ENCODE data around the gene TRIM39. TPM values are rescaled to one million over a fixed set of nuclear protein-coding genes. Genes with fewer than 3 reads are reported as not detected.

The TRIM39 gene
- total RNA-seq, 2 donors from 2014 or later = 16.4 to 17.1 TPM

DNA sequence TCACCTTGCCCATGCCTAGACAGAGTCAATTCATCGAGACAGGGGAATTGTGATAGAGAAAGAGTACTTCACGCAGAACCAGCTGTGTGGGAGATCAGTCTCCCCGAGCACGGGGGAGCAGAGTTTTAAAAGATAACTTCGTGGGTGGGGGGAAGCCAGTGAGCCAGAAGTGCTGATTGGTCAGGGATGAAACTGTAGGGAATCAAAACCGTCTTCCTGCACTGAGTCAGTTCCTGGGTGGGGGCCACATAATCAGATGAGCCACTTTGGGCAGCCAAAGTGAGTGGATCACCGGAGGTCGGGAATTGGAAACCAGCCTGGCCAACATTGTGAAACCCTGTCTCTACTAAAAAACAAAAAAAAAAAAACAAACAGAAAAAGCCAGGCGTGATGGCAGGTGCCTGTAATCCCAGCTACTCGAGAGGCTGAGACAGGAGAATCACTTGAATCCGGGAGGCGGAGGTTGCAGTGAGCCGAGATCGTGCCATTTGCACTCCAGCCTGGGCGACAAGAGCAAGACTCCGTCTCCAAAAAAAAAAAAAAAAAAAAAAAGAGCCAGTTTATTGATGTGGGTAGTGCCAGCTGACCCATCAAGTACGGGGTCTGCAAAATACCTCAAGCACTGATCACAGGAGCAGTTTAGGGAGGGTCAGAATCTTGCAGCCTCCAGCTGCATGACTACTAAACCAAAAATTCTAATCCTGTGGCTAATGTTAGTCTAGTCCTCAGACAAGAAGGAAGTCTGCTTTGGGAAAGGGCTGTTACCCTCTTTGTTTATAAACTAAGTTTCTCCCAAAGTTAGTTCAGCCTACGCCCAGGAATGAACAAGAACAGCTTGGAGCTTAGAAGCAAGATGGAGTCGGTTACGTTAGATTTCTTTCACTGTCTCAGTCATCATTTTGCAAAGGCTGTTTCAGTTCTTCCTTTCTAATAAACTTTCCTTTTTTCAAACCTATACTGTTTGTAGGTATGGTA, 3.9 kb upstream of the TRIM39 start:
- Mint-ChIP-seq H3K9me3 (no peaks in the 10 kb centered on the region), H3K27ac (peak overlapping the region; percentile 81), H3K27me3 (ENCODE audit: insufficient read depth) (no peaks in the 10 kb centered on the region), H3K4me3 (peak overlapping the region; percentile 1), H3K4me1 (peaks cover 35% of the 10 kb centered on the region), H3K36me3 (ENCODE audit: low read depth) (peaks cover 17% of the 10 kb centered on the region)
- DNase-seq = no peak
- H3K9me3 ChIP-seq (ENCODE audit: control insufficient read depth, low read length) = peaks cover 14% of the 10 kb centered on the region
- no peaks in the 10 kb centered on the region for H3K27me3 ChIP-seq (ENCODE audit: control insufficient read depth, insufficient read depth, low read length, poor library complexity, severe bottlenecking)
- peaks cover 41% of the 10 kb centered on the region for H3K36me3 ChIP-seq (ENCODE audit: control insufficient read depth, insufficient read depth, low read length)
- peak overlapping the region; percentile 56 for H3K4me3 ChIP-seq (ENCODE audit: low read length)
- TF ChIP-seq, protein P1, sequence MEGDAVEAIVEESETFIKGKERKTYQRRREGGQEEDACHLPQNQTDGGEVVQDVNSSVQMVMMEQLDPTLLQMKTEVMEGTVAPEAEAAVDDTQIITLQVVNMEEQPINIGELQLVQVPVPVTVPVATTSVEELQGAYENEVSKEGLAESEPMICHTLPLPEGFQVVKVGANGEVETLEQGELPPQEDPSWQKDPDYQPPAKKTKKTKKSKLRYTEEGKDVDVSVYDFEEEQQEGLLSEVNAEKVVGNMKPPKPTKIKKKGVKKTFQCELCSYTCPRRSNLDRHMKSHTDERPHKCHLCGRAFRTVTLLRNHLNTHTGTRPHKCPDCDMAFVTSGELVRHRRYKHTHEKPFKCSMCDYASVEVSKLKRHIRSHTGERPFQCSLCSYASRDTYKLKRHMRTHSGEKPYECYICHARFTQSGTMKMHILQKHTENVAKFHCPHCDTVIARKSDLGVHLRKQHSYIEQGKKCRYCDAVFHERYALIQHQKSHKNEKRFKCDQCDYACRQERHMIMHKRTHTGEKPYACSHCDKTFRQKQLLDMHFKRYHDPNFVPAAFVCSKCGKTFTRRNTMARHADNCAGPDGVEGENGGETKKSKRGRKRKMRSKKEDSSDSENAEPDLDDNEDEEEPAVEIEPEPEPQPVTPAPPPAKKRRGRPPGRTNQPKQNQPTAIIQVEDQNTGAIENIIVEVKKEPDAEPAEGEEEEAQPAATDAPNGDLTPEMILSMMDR (conservative IDR thresholded peaks at IDR 0.05) = no peak
- H3K4me1 ChIP-seq (ENCODE audit: control insufficient read depth, insufficient read depth, low read length) = peaks cover 4% of the 10 kb centered on the region
- no peak overlapping the region for H3K27ac ChIP-seq (ENCODE audit: low read depth, low read length)
- no peak overlapping the region for H3K9ac ChIP-seq (ENCODE audit: extremely low read depth, low read length, poor library complexity, severe bottlenecking)
- WGBS, 2 experiments (ENCODE audit: insufficient coverage in 1 of 2, insufficient read length in 1 of 2) = 88% methylated on average over 11 to 20 of the region's 20 CpGs

DNA sequence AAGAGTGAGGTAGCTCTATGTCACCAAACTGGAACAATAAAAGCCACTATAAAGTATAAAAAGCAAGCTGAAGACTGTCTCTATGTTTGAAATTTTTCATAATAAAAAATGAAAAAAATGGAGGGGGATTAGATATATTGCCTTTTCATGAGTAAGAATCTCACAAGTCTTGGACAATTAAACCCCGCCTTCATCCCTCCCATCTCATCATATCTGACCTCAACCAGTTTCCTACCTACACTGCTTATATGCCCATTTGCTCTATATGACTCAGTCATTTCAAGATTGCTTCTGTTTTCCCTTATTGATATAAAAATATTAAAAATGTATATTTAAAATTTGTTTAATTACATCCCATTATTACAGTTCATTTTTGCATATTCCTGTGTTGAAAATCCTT, 2.9 kb upstream of the TRIM39 start:
- H3K4me1 ChIP-seq (ENCODE audit: control insufficient read depth, insufficient read depth, low read length) = peaks cover 4% of the 10 kb centered on the region
- no peak for DNase-seq
- Mint-ChIP-seq H3K4me1 (peaks cover 37% of the 10 kb centered on the region), H3K27me3 (ENCODE audit: insufficient read depth) (no peaks in the 10 kb centered on the region), H3K36me3 (ENCODE audit: low read depth) (peaks cover 17% of the 10 kb centered on the region), H3K27ac (no peak overlapping the region), H3K9me3 (no peaks in the 10 kb centered on the region), H3K4me3 (no peak overlapping the region)
- no peak overlapping the region for H3K9ac ChIP-seq (ENCODE audit: extremely low read depth, low read length, poor library complexity, severe bottlenecking)
- H3K9me3 ChIP-seq (ENCODE audit: control insufficient read depth, low read length) = peaks cover 11% of the 10 kb centered on the region
- H3K27me3 ChIP-seq (ENCODE audit: control insufficient read depth, insufficient read depth, low read length, poor library complexity, severe bottlenecking) = no peaks in the 10 kb centered on the region
- WGBS, 2 experiments (ENCODE audit: insufficient coverage in 1 of 2, insufficient read length in 1 of 2) = 100% methylated on average over 1 of the region's 1 CpG
- TF ChIP-seq, protein P1 (conservative IDR thresholded peaks at IDR 0.05) = no peak
- peak overlapping the region; percentile 94 for H3K4me3 ChIP-seq (ENCODE audit: low read length)
- peaks cover 33% of the 10 kb centered on the region for H3K36me3 ChIP-seq (ENCODE audit: control insufficient read depth, insufficient read depth, low read length)
- H3K27ac ChIP-seq (ENCODE audit: low read depth, low read length) = no peak overlapping the region

DNA sequence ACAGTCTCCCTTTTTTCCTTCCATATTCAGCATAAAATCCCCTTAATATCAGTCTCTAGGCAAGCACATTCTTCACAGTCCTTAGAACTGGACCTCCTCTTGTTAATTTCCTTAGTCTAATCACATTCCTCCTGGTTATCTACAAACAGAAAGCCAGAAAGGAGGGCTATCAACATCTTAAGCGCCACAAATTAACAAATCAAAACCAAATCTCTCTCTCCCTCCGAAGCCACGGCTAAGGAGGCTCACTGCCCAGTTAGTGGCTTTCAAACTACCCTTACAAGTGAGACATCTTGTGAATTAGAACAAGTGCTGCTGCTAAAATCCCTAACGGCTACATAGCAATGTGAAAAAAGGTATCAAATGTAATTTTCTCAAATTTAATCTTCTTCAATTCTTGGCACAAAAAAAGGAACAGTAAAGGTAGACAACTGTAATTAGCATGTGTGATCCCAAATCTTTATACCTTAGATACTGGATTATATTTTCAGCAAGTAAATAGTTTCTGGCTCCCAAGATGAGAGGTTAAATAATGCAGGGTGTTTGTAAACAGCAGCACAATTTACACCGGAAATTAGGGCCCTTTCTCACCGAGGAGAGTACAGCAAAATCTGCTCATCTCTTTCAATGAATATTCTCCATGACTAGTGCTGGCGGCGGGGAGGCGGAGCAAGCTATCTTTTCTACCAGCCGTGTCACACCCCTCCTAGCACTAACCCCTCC, 1.4 kb upstream of the TRIM39 start:
- Histone ChIP-seq H3K27ac (ENCODE audit: low read depth, low read length) (peak overlapping the region; percentile 74), H3K4me3 (ENCODE audit: low read length) (peak overlapping the region; percentile 94), H3K9me3 (ENCODE audit: control insufficient read depth, low read length) (no peaks in the 10 kb centered on the region), H3K27me3 (ENCODE audit: control insufficient read depth, insufficient read depth, low read length, poor library complexity, severe bottlenecking) (no peaks in the 10 kb centered on the region), H3K4me1 (ENCODE audit: control insufficient read depth, insufficient read depth, low read length) (peaks cover 4% of the 10 kb centered on the region), H3K36me3 (ENCODE audit: control insufficient read depth, insufficient read depth, low read length) (peaks cover 39% of the 10 kb centered on the region), H3K9ac (ENCODE audit: extremely low read depth, low read length, poor library complexity, severe bottlenecking) (peak overlapping the region; percentile 96)
- Mint-ChIP-seq H3K27me3 (ENCODE audit: insufficient read depth) (no peaks in the 10 kb centered on the region), H3K4me1 (peaks cover 35% of the 10 kb centered on the region), H3K36me3 (ENCODE audit: low read depth) (peaks cover 21% of the 10 kb centered on the region), H3K4me3 (peak overlapping the region; percentile 84), H3K9me3 (no peaks in the 10 kb centered on the region), H3K27ac (peak overlapping the region; percentile 100)
- 0 to 1% methylated on average over 5 to 10 of the region's 10 CpGs for WGBS, 2 experiments (ENCODE audit: insufficient coverage in 1 of 2, insufficient read length in 1 of 2)
- TF ChIP-seq, protein P1 (conservative IDR thresholded peaks at IDR 0.05) = no peak
- DNase-seq = no peak

All from endodermal cell (in vitro differentiated cells).